B cell (primary cell): Measurements from ENCODE around the gene SAMSN1.

Experiments used
- CTCF ChIP-seq: fragments of 200-600 bp; IDR thresholded peaks from one replicate; pipeline ENCODE4 v1.8.0; 2022; ENCODE audit warnings: antibody characterized with exemption, mild to moderate bottlenecking
- EZH2 ChIP-seq: IDR thresholded peaks from 2 replicates; pipeline ENCODE4 v1.6.1; 2012; ENCODE audit warnings: borderline replicate concordance, low read depth, mild to moderate bottlenecking, moderate library complexity, low read length; ENCODE audit not compliant: insufficient read depth, poor library complexity, severe bottlenecking

- no peak for TF ChIP-seq CTCF
- no peak for TF ChIP-seq EZH2
Measured at GRCh38 chr21:14491269-14491681, 54.8 kb downstream of the SAMSN1 start.
